ENCODE data around the gene OTULIN. TPM values are rescaled to one million over a fixed set of nuclear protein-coding genes. Genes with fewer than 3 reads are reported as not detected.

OTULIN gene
- total and polyA plus RNA-seq, 4 donors = 8.6 to 44.4 (median 12.1) TPM

DNA sequence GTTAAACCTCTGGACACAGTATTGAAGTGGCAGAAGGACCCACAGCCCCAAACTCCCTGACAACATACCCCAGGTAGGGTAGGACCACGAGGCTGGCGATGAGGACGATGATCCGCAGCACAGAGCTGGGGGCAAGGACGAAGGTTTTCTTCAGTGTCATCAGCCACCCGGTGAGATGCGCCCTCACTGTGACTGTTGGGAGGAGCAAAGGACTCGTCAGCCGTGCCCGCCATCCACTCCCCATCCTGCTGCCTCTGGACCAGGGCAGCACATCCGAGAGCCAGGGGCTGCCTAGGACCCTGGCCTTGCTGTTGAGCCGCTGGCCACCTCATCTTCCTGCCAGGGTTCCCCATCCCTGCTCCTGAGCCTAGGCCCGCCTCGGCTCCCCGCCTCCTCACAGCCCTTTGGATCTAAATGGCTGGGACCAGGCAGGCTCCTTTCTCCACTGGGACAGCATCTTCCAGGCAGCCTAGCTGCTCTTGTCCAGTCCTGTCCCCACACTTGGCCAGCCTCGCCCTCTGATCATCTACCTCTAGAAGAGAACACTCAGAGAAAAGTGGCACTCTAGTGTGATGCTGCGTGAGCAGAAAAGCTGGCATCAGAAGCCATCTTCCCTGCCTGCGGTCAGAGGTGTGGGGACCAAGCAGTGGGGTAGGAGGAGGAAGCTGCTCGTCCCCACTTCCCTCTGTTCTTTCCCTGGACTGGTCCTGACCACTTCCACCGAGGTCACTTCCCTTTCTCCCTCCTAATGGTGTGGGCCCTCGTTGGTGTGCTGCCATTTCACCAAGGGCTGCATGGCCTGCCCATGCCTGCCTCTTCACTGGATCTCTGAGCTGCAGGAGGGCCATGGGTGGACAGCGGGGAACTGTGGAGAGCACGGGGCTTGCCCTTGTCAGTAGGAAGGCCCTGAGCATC lies 49.2 kb downstream of the OTULIN start:
- Histone ChIP-seq H3K4me1 (ENCODE audit: control insufficient read depth in 4 of 4, insufficient read depth in 4 of 4, low read length in 3 of 4) (peaks cover 4 to 16% (median 11%) of the 10 kb centered on the region in 4 donors), H3K9ac (ENCODE audit: low read depth in 1 of 2, low read length in 2 of 2) (no peak overlapping the region), H3K27ac (ENCODE audit: low read depth in 1 of 2, low read length in 2 of 2) (no peak overlapping the region), H3K4me3 (ENCODE audit: low read depth in 1 of 3, low read length in 3 of 3) (no peak overlapping the region), H3K36me3 (ENCODE audit: control insufficient read depth in 4 of 4, insufficient read depth in 3 of 4, low read depth in 1 of 4, low read length in 3 of 4) (peaks cover 10 to 51% (median 33%) of the 10 kb centered on the region in 4 donors), H3K9me3 (ENCODE audit: control insufficient read depth in 4 of 4, low read length in 3 of 4) (no peaks in the 10 kb centered on the region), H3K27me3 (ENCODE audit: control insufficient read depth in 4 of 4, insufficient read depth in 4 of 4, low read length in 3 of 4) (no peaks in the 10 kb centered on the region)
- 95% methylated on average over 23 of the region's 23 CpGs for WGBS
- TF ChIP-seq EGR1 (IDR thresholded peaks at IDR 0.05; ENCODE audit: low read depth in 2 of 2) = no peak
- TF ChIP-seq NR2F2 (IDR thresholded peaks at IDR 0.05) = no peak
- no peak for TF ChIP-seq RAD21 (IDR thresholded peaks at IDR 0.05)
- TF ChIP-seq FOXA1 (IDR thresholded peaks at IDR 0.05) = no peak
- TF ChIP-seq SP1 (IDR thresholded peaks at IDR 0.05) = no peak
- TF ChIP-seq, protein P1, sequence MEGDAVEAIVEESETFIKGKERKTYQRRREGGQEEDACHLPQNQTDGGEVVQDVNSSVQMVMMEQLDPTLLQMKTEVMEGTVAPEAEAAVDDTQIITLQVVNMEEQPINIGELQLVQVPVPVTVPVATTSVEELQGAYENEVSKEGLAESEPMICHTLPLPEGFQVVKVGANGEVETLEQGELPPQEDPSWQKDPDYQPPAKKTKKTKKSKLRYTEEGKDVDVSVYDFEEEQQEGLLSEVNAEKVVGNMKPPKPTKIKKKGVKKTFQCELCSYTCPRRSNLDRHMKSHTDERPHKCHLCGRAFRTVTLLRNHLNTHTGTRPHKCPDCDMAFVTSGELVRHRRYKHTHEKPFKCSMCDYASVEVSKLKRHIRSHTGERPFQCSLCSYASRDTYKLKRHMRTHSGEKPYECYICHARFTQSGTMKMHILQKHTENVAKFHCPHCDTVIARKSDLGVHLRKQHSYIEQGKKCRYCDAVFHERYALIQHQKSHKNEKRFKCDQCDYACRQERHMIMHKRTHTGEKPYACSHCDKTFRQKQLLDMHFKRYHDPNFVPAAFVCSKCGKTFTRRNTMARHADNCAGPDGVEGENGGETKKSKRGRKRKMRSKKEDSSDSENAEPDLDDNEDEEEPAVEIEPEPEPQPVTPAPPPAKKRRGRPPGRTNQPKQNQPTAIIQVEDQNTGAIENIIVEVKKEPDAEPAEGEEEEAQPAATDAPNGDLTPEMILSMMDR (IDR thresholded peaks at IDR 0.05; ENCODE audit: low read depth, low read length, missing input control) = no peak
- TF ChIP-seq, protein P2, sequence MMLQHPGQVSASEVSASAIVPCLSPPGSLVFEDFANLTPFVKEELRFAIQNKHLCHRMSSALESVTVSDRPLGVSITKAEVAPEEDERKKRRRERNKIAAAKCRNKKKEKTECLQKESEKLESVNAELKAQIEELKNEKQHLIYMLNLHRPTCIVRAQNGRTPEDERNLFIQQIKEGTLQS (IDR thresholded peaks at IDR 0.05) = no peak
- TF ChIP-seq FOXA2 (IDR thresholded peaks at IDR 0.05) = no peak
- TF ChIP-seq YY1 (IDR thresholded peaks at IDR 0.05) = no peak
- no peak for TF ChIP-seq HNF4G (IDR thresholded peaks at IDR 0.05)
- DNase-seq (ENCODE audit: low spot score) = no peak

DNA sequence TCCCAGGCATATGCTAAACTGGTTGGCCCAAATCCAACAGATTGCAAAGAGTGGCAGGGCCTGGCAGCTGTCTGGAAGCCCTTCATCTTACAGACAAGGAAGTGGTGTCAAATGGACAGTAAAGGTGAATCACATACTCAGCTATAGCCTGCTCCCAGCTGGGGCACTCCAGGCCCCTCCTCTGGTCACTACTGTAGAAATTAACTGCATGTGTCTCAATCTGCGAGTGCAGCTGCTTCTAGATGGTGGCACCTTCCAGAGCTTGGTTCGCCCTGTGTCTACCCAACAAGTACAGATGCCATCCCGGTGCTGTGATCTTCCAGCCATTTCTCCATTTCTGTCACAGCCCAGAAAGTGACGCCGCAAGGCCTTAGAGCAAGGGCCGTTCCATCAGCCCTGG lies 50.2 kb downstream of the OTULIN start:
- no peak overlapping the region for H3K4me3 ChIP-seq (ENCODE audit: low read depth in 1 of 3, low read length in 3 of 3)
- H3K9me3 ChIP-seq (ENCODE audit: control insufficient read depth in 4 of 4, low read length in 3 of 4) = no peaks in the 10 kb centered on the region
- no peaks in the 10 kb centered on the region for H3K27me3 ChIP-seq (ENCODE audit: control insufficient read depth in 4 of 4, insufficient read depth in 4 of 4, low read length in 3 of 4)
- H3K27ac ChIP-seq (ENCODE audit: low read depth in 1 of 2, low read length in 2 of 2) = no peak overlapping the region
- no peak for TF ChIP-seq GABPA (IDR thresholded peaks at IDR 0.05 in 1 of 2, conservative IDR thresholded peaks at IDR 0.05 in 1 of 2)
- H3K4me1 ChIP-seq (ENCODE audit: control insufficient read depth in 4 of 4, insufficient read depth in 4 of 4, low read length in 3 of 4) = peaks cover 4 to 16% (median 11%) of the 10 kb centered on the region in 4 donors
- 97% methylated on average over 6 of the region's 6 CpGs for WGBS
- H3K9ac ChIP-seq (ENCODE audit: low read depth in 1 of 2, low read length in 2 of 2) = no peak overlapping the region
- H3K36me3 ChIP-seq (ENCODE audit: control insufficient read depth in 4 of 4, insufficient read depth in 3 of 4, low read depth in 1 of 4, low read length in 3 of 4) = peaks cover 10 to 46% (median 27%) of the 10 kb centered on the region in 4 donors
- no peak for DNase-seq (ENCODE audit: low spot score)

DNA sequence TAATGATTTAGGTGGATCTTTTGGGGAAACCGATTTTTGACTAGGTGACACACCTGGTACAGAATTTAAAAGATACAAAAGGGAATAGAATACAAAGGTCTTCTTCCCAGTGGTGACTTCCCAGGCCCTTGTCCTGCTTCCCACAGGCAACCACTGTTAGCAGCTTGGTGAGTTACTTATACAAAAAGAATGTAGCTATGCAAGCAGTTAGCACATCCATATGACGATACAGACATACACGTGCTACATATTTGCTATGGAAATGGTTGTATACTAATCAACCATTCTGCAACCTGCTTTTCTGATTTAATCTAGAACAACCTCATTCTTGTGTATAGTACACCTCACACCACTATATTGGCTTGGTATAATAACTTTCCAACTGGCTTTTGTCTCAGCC lies 51.0 kb downstream of the OTULIN start:
- DNase-seq (ENCODE audit: low spot score) = no peak
- 97% methylated on average over 3 of the region's 3 CpGs for WGBS
- no peak overlapping the region for H3K27ac ChIP-seq (ENCODE audit: low read depth in 1 of 2, low read length in 2 of 2)

More for the DNA sequence above, 51.0 kb downstream of the OTULIN start:
- H3K4me3 ChIP-seq (ENCODE audit: low read depth in 1 of 3, low read length in 3 of 3) = no peak overlapping the region
- TF ChIP-seq FOXA2 (IDR thresholded peaks at IDR 0.05) (no peak), RAD21 (IDR thresholded peaks at IDR 0.05) (no peak), TAF1 (conservative IDR thresholded peaks at IDR 0.05) (no peak), HNF4G (IDR thresholded peaks at IDR 0.05) (no peak), JUND (IDR thresholded peaks at IDR 0.05) (no peak), FOXA1 (IDR thresholded peaks at IDR 0.05) (no peak), SP1 (IDR thresholded peaks at IDR 0.05) (no peak), HNF4A (conservative IDR thresholded peaks at IDR 0.05) (no peak)
- peaks cover 4 to 16% (median 11%) of the 10 kb centered on the region in 4 donors for H3K4me1 ChIP-seq (ENCODE audit: control insufficient read depth in 4 of 4, insufficient read depth in 4 of 4, low read length in 3 of 4)
- no peaks in the 10 kb centered on the region for H3K27me3 ChIP-seq (ENCODE audit: control insufficient read depth in 4 of 4, insufficient read depth in 4 of 4, low read length in 3 of 4)
- H3K9me3 ChIP-seq (ENCODE audit: control insufficient read depth in 4 of 4, low read length in 3 of 4) = no peaks in the 10 kb centered on the region
- H3K36me3 ChIP-seq (ENCODE audit: control insufficient read depth in 4 of 4, insufficient read depth in 3 of 4, low read depth in 1 of 4, low read length in 3 of 4) = peaks cover 10 to 39% (median 23%) of the 10 kb centered on the region in 4 donors
- no peak overlapping the region for H3K9ac ChIP-seq (ENCODE audit: low read depth in 1 of 2, low read length in 2 of 2)

Measured in liver (tissue), 9 donors.